ENCODE measurements around the gene POLDIP2. TPM values are rescaled to one million over a fixed set of nuclear protein-coding genes. Genes with fewer than 3 reads are reported as not detected.
A peak's percentile ranks its signal among the peaks of the same experiment; 100 is the strongest.

The POLDIP2 gene
- total RNA-seq, 1 experiment from 2014 or later = 82.8 TPM

GRCh38 chr17:28335959-28336871 is 21.1 kb downstream of the POLDIP2 start:
- TF ChIP-seq, protein P1, sequence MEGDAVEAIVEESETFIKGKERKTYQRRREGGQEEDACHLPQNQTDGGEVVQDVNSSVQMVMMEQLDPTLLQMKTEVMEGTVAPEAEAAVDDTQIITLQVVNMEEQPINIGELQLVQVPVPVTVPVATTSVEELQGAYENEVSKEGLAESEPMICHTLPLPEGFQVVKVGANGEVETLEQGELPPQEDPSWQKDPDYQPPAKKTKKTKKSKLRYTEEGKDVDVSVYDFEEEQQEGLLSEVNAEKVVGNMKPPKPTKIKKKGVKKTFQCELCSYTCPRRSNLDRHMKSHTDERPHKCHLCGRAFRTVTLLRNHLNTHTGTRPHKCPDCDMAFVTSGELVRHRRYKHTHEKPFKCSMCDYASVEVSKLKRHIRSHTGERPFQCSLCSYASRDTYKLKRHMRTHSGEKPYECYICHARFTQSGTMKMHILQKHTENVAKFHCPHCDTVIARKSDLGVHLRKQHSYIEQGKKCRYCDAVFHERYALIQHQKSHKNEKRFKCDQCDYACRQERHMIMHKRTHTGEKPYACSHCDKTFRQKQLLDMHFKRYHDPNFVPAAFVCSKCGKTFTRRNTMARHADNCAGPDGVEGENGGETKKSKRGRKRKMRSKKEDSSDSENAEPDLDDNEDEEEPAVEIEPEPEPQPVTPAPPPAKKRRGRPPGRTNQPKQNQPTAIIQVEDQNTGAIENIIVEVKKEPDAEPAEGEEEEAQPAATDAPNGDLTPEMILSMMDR (conservative IDR thresholded peaks at IDR 0.05) = no peak
- no peak overlapping the region for H4K8ac ChIP-seq (replicated peaks; ENCODE audit: insufficient read length, low read depth, low read length)
- no peaks in the 10 kb centered on the region for H3K9me3 ChIP-seq (ENCODE audit: control insufficient read depth, low read depth, low read length)
- H3K9ac ChIP-seq (ENCODE audit: extremely low read depth, insufficient read length, low read length) = peak overlapping the region; percentile 79
- H3K4me2 ChIP-seq (ENCODE audit: insufficient read depth, insufficient read length, low read length) = peak overlapping the region; percentile 77
- Mint-ChIP-seq H3K27ac (peak overlapping the region; percentile 92 to 99 (median 98)), H3K36me3 (ENCODE audit: insufficient read depth in 1 of 3, low read depth in 3 of 3) (peaks cover under 1 to 17% (median 12%) of the 10 kb centered on the region in 3 experiments; a peak in 5 of 7 replicates), H3K27me3 (ENCODE audit: low read depth) (no peaks in the 10 kb centered on the region), H3K4me1 (peaks cover 19 to 23% of the 10 kb centered on the region in 2 experiments), H3K4me3 (peak overlapping the region; percentile 97 to 99), H3K9me3 (no peaks in the 10 kb centered on the region; a peak in 1 of 5 replicates)
- no peak overlapping the region for H3K4ac ChIP-seq (ENCODE audit: low read depth, low read length)
- no peak overlapping the region for H4K91ac ChIP-seq (ENCODE audit: insufficient read length, low read depth, low read length)
- no peak overlapping the region for H2BK5ac ChIP-seq (ENCODE audit: insufficient read length, low read length)
- peaks cover 9% of the 10 kb centered on the region; the same call in 1 of the 2 replicates for H3K4me1 ChIP-seq (ENCODE audit: insufficient read depth, low read length)
- H2AFZ ChIP-seq (ENCODE audit: low read length) = no peak overlapping the region
- no peaks in the 10 kb centered on the region for H3K27me3 ChIP-seq (ENCODE audit: insufficient read depth, low read length)
- DNase-seq = peak; percentile 90
- no peak overlapping the region for H3K23ac ChIP-seq (ENCODE audit: insufficient read length, low read depth, low read length)
- WGBS (ENCODE audit: extremely low coverage, insufficient read length, low lambda C conversion rate) = no CpG with 5 or more reads among the region's 29 CpGs
- no peak overlapping the region for H2BK120ac ChIP-seq (ENCODE audit: low read depth, low read length, poor library complexity, severe bottlenecking)
- no peak overlapping the region for H3K27ac ChIP-seq (ENCODE audit: insufficient read length, low read depth, low read length)
- H3K18ac ChIP-seq (ENCODE audit: insufficient read length, low read depth, low read length) = peak overlapping the region; percentile 87
- H2AK5ac ChIP-seq (ENCODE audit: insufficient read length, low read length) = no peak overlapping the region
- no peak overlapping the region for H2BK15ac ChIP-seq (ENCODE audit: low read depth, low read length)
- H3K23me2 ChIP-seq (ENCODE audit: insufficient read length, low read depth, low read length, poor library complexity, severe bottlenecking) = peaks cover 13% of the 10 kb centered on the region
- no peak overlapping the region for H3K56ac ChIP-seq (ENCODE audit: insufficient read length, low read depth, low read length)
- no peak overlapping the region for H2BK12ac ChIP-seq (ENCODE audit: insufficient read length, low read depth, low read length)
- no peaks in the 10 kb centered on the region; the same call in 1 of the 2 replicates for H3K79me2 ChIP-seq (ENCODE audit: insufficient read depth, low read length)
- H2BK20ac ChIP-seq (ENCODE audit: low read depth, low read length, poor library complexity, severe bottlenecking) = no peak overlapping the region
- H4K20me1 ChIP-seq (ENCODE audit: control insufficient read depth, insufficient read depth, insufficient read length) = no peaks in the 10 kb centered on the region
- H3K79me1 ChIP-seq (ENCODE audit: insufficient read depth, low read depth, low read length, poor library complexity, severe bottlenecking) = no peaks in the 10 kb centered on the region
- H4K5ac ChIP-seq (ENCODE audit: insufficient read length, low read depth, low read length) = no peak overlapping the region
- H3T11ph ChIP-seq (ENCODE audit: low read length) = no peak overlapping the region
- H3K14ac ChIP-seq (ENCODE audit: insufficient read depth, low read length) = peak overlapping the region; percentile 86
